ENCODE results near the gene EFEMP2. TPM values are rescaled to one million over a fixed set of nuclear protein-coding genes. Genes with fewer than 3 reads are reported as not detected.

EFEMP2 gene
- total and polyA plus RNA-seq, 4 donors, result 34.2 to 67.0 (median 53.8) TPM

- DNase-seq (no peak), ATAC-seq (ENCODE audit: insufficient read depth, low FRiP score) (no peak)
- H3K27me3 ChIP-seq (ENCODE audit: control insufficient read depth in 3 of 3, insufficient read depth in 3 of 3, low read length in 2 of 3), result no peaks in the 10 kb centered on the region
- H3K9me3 ChIP-seq (ENCODE audit: control insufficient read depth in 4 of 4, insufficient read depth in 3 of 4, low read length in 3 of 4), result no peaks in the 10 kb centered on the region
- peak overlapping the region; percentile 39 to 67 for H3K9ac ChIP-seq (ENCODE audit: insufficient read depth in 1 of 2, low read length in 2 of 2)
- TF ChIP-seq CTCF (IDR thresholded peaks at IDR 0.05; ENCODE audit: control extremely low read depth, extremely low read depth), result no peak
- H3K36me3 ChIP-seq (ENCODE audit: control insufficient read depth in 4 of 4, insufficient read depth in 4 of 4, low read length in 4 of 4), result peaks cover 7 to 23% (median 23%) of the 10 kb centered on the region in 4 donors
- WGBS, 2 donors, result 5% methylated on average over 23 of the region's 23 CpGs
- H3K4me1 ChIP-seq (ENCODE audit: control insufficient read depth in 5 of 5, insufficient read depth in 5 of 5, low read length in 5 of 5), result peaks cover 5 to 51% (median 13%) of the 10 kb centered on the region in 5 donors
- H3K4me3 ChIP-seq, result peak overlapping the region; percentile 67
- H3K27ac ChIP-seq (ENCODE audit: low read depth in 1 of 2, low read length in 1 of 2), result peak overlapping the region; percentile 82 to 95
Observed at GRCh38 chr11:65887723-65888162, 15.1 kb upstream of the EFEMP2 start.

DNA sequence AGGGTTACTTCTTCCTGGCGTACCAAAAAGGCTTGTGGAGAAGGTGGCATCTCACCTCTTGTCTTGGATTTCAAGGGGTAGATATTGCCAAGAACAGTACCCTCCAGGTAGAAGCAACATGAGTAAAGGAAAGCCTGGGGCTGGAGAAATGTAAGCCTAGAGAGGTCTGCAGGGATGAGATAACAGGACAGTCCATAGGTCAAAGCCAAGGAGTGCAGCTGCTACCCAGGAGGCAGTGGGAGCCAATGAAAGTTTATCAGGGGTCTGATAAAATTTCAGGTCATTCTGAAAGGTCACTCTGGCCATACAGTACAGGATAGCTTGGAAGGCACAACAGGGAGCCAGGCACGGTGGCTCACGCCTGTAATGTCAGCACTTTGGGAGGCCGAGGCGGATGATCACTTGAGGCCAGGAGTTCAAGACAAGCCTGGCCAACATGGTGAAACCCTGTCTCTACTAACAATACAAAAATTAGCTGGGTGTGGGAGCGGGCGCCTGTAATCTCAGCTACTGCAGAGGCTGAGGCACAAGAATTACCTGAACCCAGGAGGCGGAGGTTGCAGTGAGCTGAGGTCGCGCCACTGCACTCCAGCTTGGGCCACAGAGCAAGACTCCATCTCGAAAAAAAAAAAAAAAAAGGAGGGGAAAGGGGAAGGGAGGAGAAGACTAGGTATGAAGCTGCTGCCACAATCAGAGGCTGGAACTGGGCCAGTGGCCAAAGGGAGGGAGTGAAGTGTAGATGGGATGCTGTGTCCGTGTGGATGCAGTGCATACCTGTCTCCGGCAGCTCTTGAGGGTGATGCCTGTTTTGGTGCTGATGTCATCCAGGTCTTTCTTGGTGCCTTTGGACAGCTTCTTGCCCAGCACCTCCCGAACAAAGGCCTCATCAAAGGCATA lies 14.5 kb upstream of the EFEMP2 start:
- no peak for ATAC-seq (ENCODE audit: insufficient read depth, low FRiP score)
- peak overlapping the region in 1 of 2 donors; percentile 95 for H3K27ac ChIP-seq (ENCODE audit: low read depth in 1 of 2, low read length in 1 of 2)
- TF ChIP-seq CTCF (IDR thresholded peaks at IDR 0.05; ENCODE audit: control extremely low read depth, extremely low read depth), result no peak
- peaks cover 5 to 44% (median 12%) of the 10 kb centered on the region in 5 donors for H3K4me1 ChIP-seq (ENCODE audit: control insufficient read depth in 5 of 5, insufficient read depth in 5 of 5, low read length in 5 of 5)
- H3K27me3 ChIP-seq (ENCODE audit: control insufficient read depth in 3 of 3, insufficient read depth in 3 of 3, low read length in 2 of 3), result no peaks in the 10 kb centered on the region
- H3K9ac ChIP-seq (ENCODE audit: insufficient read depth in 1 of 2, low read length in 2 of 2), result peak overlapping the region; percentile 39 to 67
- no peak for DNase-seq
- 87 to 91% methylated on average over 14 of the region's 14 CpGs for WGBS, 2 donors
- H3K9me3 ChIP-seq (ENCODE audit: control insufficient read depth in 4 of 4, insufficient read depth in 3 of 4, low read length in 3 of 4), result no peaks in the 10 kb centered on the region
- peaks cover 7 to 29% (median 24%) of the 10 kb centered on the region in 4 donors for H3K36me3 ChIP-seq (ENCODE audit: control insufficient read depth in 4 of 4, insufficient read depth in 4 of 4, low read length in 4 of 4)
- no peak overlapping the region for H3K4me3 ChIP-seq

GRCh38 chr11:65885808-65886536 lies 13.4 kb upstream of the EFEMP2 start:
- Histone ChIP-seq H3K27me3 (ENCODE audit: control insufficient read depth in 3 of 3, insufficient read depth in 3 of 3, low read length in 2 of 3) (no peaks in the 10 kb centered on the region), H3K27ac (ENCODE audit: low read depth in 1 of 2, low read length in 1 of 2) (no peak overlapping the region), H3K36me3 (ENCODE audit: control insufficient read depth in 4 of 4, insufficient read depth in 4 of 4, low read length in 4 of 4) (peaks cover 7 to 30% (median 24%) of the 10 kb centered on the region in 4 donors), H3K9me3 (ENCODE audit: control insufficient read depth in 4 of 4, insufficient read depth in 3 of 4, low read length in 3 of 4) (no peaks in the 10 kb centered on the region), H3K4me1 (ENCODE audit: control insufficient read depth in 5 of 5, insufficient read depth in 5 of 5, low read length in 5 of 5) (peaks cover 5 to 33% (median 12%) of the 10 kb centered on the region in 5 donors), H3K9ac (ENCODE audit: insufficient read depth in 1 of 2, low read length in 2 of 2) (no peak overlapping the region), H3K4me3 (no peak overlapping the region)
- WGBS, 2 donors, result 87 to 88% methylated on average over 12 of the region's 12 CpGs
- ATAC-seq (ENCODE audit: insufficient read depth, low FRiP score), result no peak
- DNase-seq, result no peak
- TF ChIP-seq CTCF (IDR thresholded peaks at IDR 0.05; ENCODE audit: control extremely low read depth, extremely low read depth), result no peak
